CD4-positive, alpha-beta T cell (primary cell): ENCODE measurements around the gene LNPK. TPM values are rescaled to one million over a fixed set of nuclear protein-coding genes. Genes with fewer than 3 reads are reported as not detected.
"Not testable (repeated sequence)": the region's sequence is repeated elsewhere in the genome, so short reads cannot be mapped to it uniquely, and the experiment has no call there.

Experiments
- ATAC-seq: fragments of 200-7000 bp; cut with Tn5 transposase; one replicate; pipeline ENCODE4 v1.10.0; 2022; ENCODE audit warnings: mild to moderate bottlenecking; ENCODE audit not compliant: poor library complexity
- CTCF ChIA-PET: fragments of 350-600 bp; sonication (Branson Sonifier 250); formaldehyde crosslinking; loops from one replicate; lab custom pipeline; 2021; ENCODE audit warnings: antibody characterized with exemption, inconsistent platforms; lab: Charles Lee
- POLR2A ChIA-PET: fragments of 350-600 bp; sonication (Branson Sonifier 250); formaldehyde crosslinking; loops from one replicate; lab custom pipeline; 2021; ENCODE audit warnings: antibody characterized with exemption, inconsistent platforms; lab: Charles Lee
- DNase-seq, 14 experiments: peaks; one replicate each; pipeline ENCODE4 v3.0.0-alpha.2; 2013 to 2020; ENCODE audit warnings: mixed read lengths in 2 of 14
- H3K27ac ChIP-seq, 2 donors: one replicate each; pipeline versions ENCODE4 v1.5.1 to v1.7.0; 2013; ENCODE audit warnings: low read length in 2 of 2, low read depth in 1 of 2, mild to moderate bottlenecking in 1 of 2
- H3K27me3 ChIP-seq, 2 experiments: 1 replicate in 1 of 2; 2 replicates in 1 of 2; pipeline versions ENCODE4 v1.6.1 to v1.7.0; 2013; ENCODE audit warnings: low read length in 2 of 2, control low read depth in 1 of 2, mild to moderate bottlenecking in 1 of 2, moderate library complexity in 1 of 2; ENCODE audit not compliant: insufficient read depth in 2 of 2, control insufficient read depth in 1 of 2
- H3K36me3 ChIP-seq: one replicate; pipeline ENCODE4 v1.6.1; 2013; ENCODE audit warnings: low read length, control low read depth; ENCODE audit not compliant: insufficient read depth
- H3K4me1 ChIP-seq: one replicate; pipeline ENCODE4 v1.6.1; 2013; ENCODE audit warnings: low read length, control low read depth; ENCODE audit not compliant: insufficient read depth
- H3K4me3 ChIP-seq: one replicate; pipeline ENCODE4 v1.5.1; 2013; ENCODE audit warnings: mild to moderate bottlenecking, low read length, moderate library complexity
- H3K9me3 ChIP-seq, 2 experiments: 1 replicate in 1 of 2; 2 replicates in 1 of 2; pipeline versions ENCODE4 v1.6.1 to v1.7.0; 2013; ENCODE audit warnings: low read length in 2 of 2, mild to moderate bottlenecking in 2 of 2, control low read depth in 1 of 2, moderate library complexity in 1 of 2; ENCODE audit not compliant: control insufficient read depth in 1 of 2, insufficient read depth in 1 of 2
- H3K27ac Mint-ChIP-seq: one replicate; pipeline ENCODE4 v1.8.0; 2020; ENCODE audit warnings: mixed read lengths
- H3K27me3 Mint-ChIP-seq: one replicate; pipeline ENCODE4 v1.8.0; 2021; ENCODE audit warnings: mixed read lengths
- H3K36me3 Mint-ChIP-seq: one replicate; pipeline ENCODE4 v1.8.0; 2021; ENCODE audit warnings: low read depth, mixed read lengths
- H3K4me1 Mint-ChIP-seq: one replicate; pipeline ENCODE4 v1.8.0; 2021; ENCODE audit warnings: low read depth, mixed read lengths
- H3K4me3 Mint-ChIP-seq: one replicate; pipeline ENCODE4 v1.8.0; 2020; ENCODE audit warnings: mild to moderate bottlenecking, mixed read lengths
- H3K9me3 Mint-ChIP-seq: one replicate; pipeline ENCODE4 v1.8.0; 2020; ENCODE audit warnings: mixed read lengths
- CTCF ChIP-seq: fragments of 200-600 bp; IDR thresholded peaks from one replicate; pipeline ENCODE4 v1.8.0; 2022; ENCODE audit warnings: antibody characterized with exemption, mild to moderate bottlenecking
- intact Hi-C, 2 experiments: fragments of 100-400 bp; cut with DNase I in 1 of 2; cut with micrococcal nuclease in 1 of 2; formaldehyde crosslinking; loops; one replicate each; pipeline versions ENCODE4 v1.15.1 to v1.9.0; 2023 to 2025; cut with DNase I, micrococcal nuclease
- total RNA-seq, 174 experiments: library from RNA in 2 of 174; stranded (reverse) in 2 of 174; gene quantifications; one replicate each; pipeline ENCODE4 v1.2.3 and lab custom pipeline; 2021 to 2026

LNPK gene
- total RNA-seq, 2 experiments from 2014 or later, result 12.7 to 15.8 TPM

GRCh38 chr2:175966839-175967238 is 35.2 kb downstream of the LNPK start:
- Mint-ChIP-seq H3K9me3 (no peaks in the 10 kb centered on the region), H3K27ac (no peak overlapping the region), H3K27me3 (no peaks in the 10 kb centered on the region), H3K4me1 (no peaks in the 10 kb centered on the region), H3K36me3 (peaks cover 47% of the 10 kb centered on the region), H3K4me3 (no peak overlapping the region)
- H3K9me3 ChIP-seq, result no peaks in the 10 kb centered on the region
- ChIA-PET CTCF (no interaction called here), POLR2A (no interaction called here)
- ATAC-seq (no peak), DNase-seq (no peak)
- H3K4me1 ChIP-seq, result no peaks in the 10 kb centered on the region
- no peaks in the 10 kb centered on the region for H3K27me3 ChIP-seq
- no peak overlapping the region for H3K4me3 ChIP-seq
- H3K27ac ChIP-seq, result no peak overlapping the region
- intact Hi-C loops, result no loop called here
- TF ChIP-seq CTCF, result no peak
- peaks cover 8% of the 10 kb centered on the region for H3K36me3 ChIP-seq

- TF ChIP-seq CTCF, result no peak
- no peaks in the 10 kb centered on the region for H3K4me1 ChIP-seq
- no peak for ATAC-seq
- peaks cover 8% of the 10 kb centered on the region for H3K36me3 ChIP-seq
- ChIA-PET POLR2A (no interaction called here), CTCF (no interaction called here)
- no peak overlapping the region for H3K4me3 ChIP-seq
- no peak overlapping the region for H3K27ac Mint-ChIP-seq
- H3K36me3 Mint-ChIP-seq, result peaks cover 58% of the 10 kb centered on the region
- intact Hi-C loops, result no loop called here
- no peak overlapping the region for H3K27ac ChIP-seq
- no peaks in the 10 kb centered on the region for H3K27me3 Mint-ChIP-seq
- no peaks in the 10 kb centered on the region for H3K9me3 ChIP-seq
- no peaks in the 10 kb centered on the region for H3K27me3 ChIP-seq
- no peak overlapping the region for H3K4me3 Mint-ChIP-seq
- H3K9me3 Mint-ChIP-seq, result no peaks in the 10 kb centered on the region
- H3K4me1 Mint-ChIP-seq, result no peaks in the 10 kb centered on the region
- DNase-seq, result no peak
Measured at GRCh38 chr2:175965773-175966172, 36.3 kb downstream of the LNPK start.

GRCh38 chr2:175964195-175964594 is 37.9 kb downstream of the LNPK start:
- Mint-ChIP-seq H3K27ac (no peak overlapping the region), H3K27me3 (no peaks in the 10 kb centered on the region), H3K4me3 (no peak overlapping the region), H3K4me1 (no peaks in the 10 kb centered on the region), H3K36me3 (peaks cover 64% of the 10 kb centered on the region), H3K9me3 (no peaks in the 10 kb centered on the region)
- Histone ChIP-seq H3K27ac (no peak overlapping the region), H3K4me1 (no peaks in the 10 kb centered on the region), H3K4me3 (no peak overlapping the region), H3K27me3 (no peaks in the 10 kb centered on the region), H3K9me3 (no peaks in the 10 kb centered on the region), H3K36me3 (peaks cover 8% of the 10 kb centered on the region)
- DNase-seq (no peak), ATAC-seq (no peak)
- POLR2A ChIA-PET, result no interaction called here
- no peak for TF ChIP-seq CTCF
- CTCF ChIA-PET, result no interaction called here
- intact Hi-C loops, result no loop called here

DNA sequence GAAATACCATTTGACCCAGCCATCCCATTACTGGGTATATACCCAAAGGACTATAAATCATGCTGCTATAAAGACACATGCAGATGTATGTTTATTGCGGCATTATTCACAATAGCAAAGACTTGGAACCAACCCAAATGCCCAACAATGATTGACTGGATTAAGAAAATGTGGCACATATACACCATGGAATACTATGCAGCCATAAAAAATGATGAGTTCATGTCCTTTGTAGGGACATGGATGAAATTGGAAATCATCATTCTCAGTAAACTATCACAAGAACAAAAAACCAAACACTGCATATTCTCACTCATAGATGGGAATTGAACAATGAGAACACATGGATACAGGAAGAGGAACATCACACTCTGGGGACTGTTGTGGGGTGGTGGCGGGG is 38.9 kb downstream of the LNPK start:
- H3K27me3 Mint-ChIP-seq, POLR2A ChIA-PET, H3K27ac Mint-ChIP-seq, H3K4me3 Mint-ChIP-seq, ATAC-seq, intact Hi-C loops, H3K9me3 ChIP-seq, H3K4me1 ChIP-seq, H3K9me3 Mint-ChIP-seq, H3K4me3 ChIP-seq, H3K4me1 Mint-ChIP-seq, H3K27ac ChIP-seq, H3K27me3 ChIP-seq, DNase-seq, CTCF ChIA-PET: not testable (repeated sequence)
- peaks cover 72% of the 10 kb centered on the region for H3K36me3 Mint-ChIP-seq
- H3K36me3 ChIP-seq, result peaks cover 11% of the 10 kb centered on the region
